Activated CD8-positive, alpha-beta memory T cell treated with anti-CD3 and anti-CD28 coated beads, Interleukin-2, amount 50 U/mL, for 4 hours (primary cell): ENCODE measurements around the gene LIMA1.
"Not testable (repeated sequence)": the region's sequence is repeated elsewhere in the genome, so short reads cannot be mapped to it uniquely, and the experiment has no call there.

ENCODE experiments used
- DNase-seq: peaks from one replicate; pipeline ENCODE4 v3.0.0-alpha.2; 2020

Gene LIMA1

DNA sequence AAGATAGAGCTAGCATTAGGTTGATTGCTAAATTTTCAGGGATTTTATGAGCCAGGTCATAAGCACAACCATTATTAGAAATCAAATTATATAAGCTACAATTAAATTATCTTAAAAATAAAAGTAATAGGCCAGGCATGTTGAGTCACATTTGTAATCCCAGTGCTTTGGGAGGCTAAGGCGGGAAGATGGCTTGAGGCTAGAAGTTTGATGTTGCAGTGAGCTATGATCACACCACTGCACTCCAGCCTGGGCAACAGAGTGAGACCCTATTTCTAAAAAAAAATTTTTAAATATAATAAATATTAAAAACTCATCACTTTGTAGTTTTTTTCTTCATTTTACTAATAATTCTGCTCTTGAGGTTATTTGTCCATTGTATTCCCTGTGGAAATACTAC, 1.9 kb upstream of the LIMA1 start:
- DNase-seq, result no peak

DNA sequence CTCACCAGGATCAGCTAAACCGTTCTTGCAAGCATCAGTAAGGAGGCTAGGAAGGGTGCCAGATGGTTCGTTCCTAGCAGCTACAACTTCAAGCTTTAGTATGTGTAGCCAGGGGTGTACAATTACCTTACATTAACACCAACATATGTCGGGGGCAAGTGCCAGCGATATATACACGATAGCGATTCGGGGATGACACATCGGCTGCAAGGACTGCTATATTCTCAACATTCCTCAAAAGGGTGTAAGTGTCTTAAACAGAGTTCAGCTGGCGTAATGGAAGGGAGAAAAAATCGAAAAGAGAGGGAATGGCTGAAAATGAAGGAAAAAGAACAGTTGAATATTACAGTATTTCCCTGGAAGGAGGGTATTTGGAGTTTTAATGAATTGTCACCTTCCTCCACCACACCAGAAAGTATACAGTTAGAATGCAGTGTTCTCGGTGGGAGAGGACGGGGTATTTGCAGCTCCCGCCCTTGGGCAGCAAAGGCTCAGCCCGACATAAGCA, 545 bp downstream of the LIMA1 start:
- no peak for DNase-seq

DNA sequence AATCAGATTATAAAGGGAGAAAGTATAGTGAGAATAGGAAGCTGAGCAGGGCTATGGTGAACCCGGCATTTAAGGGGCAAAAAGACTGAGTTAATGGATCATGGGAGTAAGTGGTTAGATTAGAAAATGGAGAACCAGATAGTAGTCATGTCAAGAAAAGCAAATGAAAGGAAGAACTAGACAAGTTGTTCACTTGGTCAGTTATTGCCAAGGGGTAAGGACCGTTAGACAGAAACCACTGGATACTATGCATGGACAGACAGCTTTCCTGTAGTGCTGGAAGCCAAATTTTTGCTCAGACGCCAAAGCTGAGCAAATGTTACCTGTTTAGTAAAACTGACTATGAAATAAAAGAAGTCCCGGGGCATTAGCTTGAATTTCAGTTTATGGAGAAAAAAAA, 3.8 kb downstream of the LIMA1 start:
- no peak for DNase-seq

DNA sequence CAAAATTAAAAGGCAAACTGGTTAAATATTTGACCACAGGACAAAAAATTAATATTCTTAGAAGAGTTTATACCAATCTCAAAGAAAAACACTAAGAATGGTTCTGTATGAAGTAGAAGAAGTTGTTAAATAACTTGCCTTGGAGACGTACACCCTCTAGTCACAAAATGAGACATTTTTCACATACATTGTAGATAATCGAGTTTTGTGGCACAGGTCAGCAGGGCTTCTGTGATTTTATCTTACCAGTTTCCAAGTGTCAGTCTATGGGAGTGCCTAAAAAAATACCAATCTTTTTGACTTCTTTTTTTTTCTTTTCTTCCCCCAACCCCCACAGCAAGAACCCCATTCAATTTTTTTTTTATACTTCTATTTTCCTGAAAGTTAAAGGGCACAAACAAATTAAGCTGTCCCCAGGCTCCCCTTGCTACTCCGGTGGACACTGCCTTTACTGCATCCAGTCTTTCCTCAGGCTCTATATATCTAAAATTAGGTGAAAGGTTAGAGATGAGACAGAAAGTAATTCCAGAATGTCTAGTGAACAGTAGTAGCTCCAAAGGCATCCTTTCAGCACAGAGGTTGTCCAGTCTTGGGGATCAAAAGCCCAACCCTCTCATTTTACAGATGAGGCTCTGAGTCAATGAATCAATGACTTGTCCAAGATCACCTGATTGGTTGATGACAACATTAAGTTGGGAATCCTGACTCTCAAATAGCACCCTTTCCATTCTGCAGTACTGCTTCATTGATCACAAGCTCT, 6.2 kb downstream of the LIMA1 start:
- no peak for DNase-seq

DNA sequence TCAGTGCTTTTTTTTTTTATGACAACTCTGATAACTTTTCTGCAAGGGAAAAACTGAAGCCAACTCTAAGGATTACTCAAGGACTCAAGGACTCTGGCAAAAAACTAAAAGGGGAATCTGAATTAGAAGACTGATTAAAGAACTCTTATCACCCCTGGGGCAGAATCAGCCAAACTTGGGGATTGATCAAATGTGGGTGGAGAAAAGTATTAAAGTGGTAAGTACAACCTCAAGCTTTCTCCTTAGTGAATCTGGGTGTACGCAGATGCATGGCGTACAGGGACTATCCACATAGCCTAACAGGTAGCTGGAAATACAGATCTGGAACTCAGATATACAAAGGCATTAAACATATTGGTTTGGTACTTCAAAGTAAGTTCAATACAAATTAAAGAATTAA, 7.3 kb downstream of the LIMA1 start:
- DNase-seq, result no peak

DNA sequence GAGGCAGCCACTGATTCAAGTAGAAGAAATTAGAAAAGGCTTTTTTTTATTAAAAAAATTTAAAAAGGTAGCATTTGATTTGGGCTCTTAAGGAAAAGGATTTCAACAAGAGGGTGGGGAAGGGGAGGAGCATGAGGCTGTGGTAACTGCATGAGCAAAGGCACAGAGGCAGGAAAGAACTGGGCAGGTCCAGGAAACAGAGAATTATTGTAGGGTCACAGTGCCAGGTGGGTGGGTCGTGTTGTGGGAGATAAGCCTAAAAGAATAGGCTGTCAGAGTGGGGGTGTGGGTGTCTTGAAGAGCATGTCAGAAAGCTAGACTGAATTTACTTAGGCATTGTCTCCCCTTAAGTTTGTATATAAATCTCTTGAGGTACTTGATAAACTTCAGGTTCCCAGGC, 7.8 kb downstream of the LIMA1 start:
- DNase-seq, result no peak

DNA sequence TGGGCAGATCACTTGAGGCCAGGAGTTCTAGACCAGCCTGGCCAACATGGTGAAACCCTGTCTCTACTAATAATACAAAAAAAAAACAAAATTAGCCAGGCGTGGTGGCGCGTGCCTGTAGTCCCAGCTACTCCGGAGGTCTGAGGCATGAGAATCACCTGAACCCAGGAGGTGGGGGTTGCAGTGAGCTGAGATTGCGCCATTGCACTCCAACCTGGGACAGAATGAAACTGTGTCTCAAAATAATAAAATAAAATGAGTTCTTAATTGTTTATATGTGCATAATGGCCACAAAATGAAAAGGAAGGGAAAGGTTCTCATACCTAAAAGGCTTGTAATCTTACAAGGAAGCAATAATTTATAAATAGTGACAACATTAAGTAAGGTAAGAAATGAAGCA, 8.2 kb downstream of the LIMA1 start:
- not testable (repeated sequence) for DNase-seq

DNA sequence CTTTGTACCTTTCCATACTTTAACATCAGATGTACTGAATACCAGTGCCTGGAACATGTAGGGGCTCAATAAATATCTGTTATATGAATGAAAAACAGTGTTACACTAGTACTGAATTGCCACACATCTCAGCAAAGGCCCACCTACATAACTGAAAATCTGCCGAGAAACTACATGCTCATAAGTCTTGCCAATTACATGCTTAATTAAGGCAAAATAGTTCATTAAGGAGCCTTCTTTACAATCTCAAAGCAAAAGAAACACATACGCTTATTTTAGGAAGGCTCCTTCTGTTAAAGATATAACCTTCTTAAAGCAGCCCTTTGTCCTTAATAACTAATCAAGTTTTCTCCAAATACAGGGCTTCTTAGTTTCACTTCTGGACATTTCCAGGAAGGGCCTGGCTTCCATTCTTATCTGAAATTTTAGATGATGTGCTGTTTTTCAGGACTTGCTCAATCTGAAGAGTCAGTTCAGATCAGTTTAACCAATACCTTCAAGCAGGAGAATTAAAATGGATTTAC, 11.5 kb downstream of the LIMA1 start:
- no peak for DNase-seq

DNA sequence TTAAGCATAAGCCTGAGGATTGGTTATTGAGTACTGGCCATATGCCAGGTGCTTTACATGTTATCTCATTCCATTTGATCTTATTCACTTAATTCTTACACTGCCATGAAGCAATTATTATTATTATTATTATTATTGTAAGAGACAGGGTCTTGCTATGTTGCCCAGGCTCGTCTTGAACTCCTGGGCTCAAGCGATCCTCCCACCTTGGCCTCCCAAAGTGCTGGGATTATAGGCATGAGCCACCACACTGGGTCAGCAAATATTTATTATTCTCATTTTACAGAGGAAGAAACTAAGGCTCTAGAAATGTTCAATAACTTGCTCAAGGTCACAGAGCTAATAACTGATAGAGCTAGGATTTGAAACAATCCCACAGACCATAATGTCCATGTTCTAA, 14.8 kb downstream of the LIMA1 start:
- no peak for DNase-seq

DNA sequence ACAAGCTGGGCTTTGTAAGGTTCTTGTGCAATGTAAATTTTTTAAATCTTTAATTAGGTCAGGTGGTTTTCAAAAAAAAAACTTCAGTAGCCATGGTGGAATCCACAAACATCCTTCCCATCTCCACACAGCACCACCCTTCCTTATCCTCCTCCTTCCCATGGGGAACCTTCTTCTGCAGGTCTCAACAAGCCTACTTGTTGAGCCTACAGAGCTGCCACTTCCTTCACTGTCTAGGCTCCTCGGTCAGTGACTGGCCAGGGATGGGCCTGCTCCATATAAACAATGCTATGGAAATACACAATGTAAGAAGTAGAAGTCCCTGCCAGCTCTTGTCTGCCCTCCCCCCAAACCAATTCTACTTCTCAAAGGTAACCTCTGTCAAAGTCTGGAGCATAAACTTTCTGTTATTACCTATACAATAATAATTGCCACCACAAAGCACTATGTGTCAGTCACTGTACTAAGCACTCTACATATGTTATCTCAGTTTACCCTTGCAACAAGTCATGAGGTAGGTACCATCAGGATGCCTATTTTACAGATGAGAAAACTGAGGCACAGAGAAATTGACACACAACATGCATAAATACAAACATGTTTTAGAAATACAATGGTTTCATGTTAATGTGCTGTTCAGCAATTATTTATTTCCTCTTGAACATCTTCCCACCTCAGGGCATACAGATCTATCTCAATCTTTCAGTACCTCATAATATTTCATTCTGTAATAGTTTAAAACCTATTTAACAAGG, 17.4 kb downstream of the LIMA1 start:
- no peak for DNase-seq

DNA sequence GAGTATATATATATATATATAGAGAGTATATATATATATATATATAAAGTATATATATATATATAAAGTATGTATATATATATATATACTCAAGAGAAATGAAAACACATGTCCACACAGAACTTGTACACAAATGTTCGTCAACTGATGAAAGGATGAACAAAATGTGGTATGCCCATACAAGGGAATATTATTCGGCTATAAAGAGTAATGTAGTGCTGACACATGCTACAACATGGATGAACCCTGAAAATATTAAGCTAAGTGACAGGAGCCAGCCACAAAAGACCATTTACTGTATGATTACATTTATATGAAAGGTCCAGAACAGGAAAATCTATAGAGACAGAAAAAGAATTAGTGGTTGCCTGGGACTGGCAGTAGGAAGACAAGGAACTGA, 19.5 kb downstream of the LIMA1 start:
- no peak for DNase-seq

DNA sequence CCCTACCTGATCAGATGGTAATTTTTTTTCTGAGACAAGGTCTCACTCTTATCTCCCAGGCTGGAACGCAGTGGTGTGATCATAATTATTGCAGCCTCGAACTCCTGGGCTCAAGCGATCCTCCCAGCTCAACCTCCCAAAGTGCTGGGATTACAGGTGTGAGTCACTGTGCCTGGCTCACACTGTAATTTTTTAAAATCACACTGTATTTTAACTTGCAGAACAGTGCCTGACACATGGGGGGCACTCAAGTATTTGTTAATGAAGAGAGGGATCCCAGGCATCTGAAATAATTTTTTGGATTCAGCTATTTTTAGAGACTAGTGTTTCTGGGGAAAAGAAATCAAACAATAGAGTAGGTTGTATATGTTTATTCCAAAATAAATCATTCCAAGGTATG, 21.7 kb downstream of the LIMA1 start:
- no peak for DNase-seq

DNA sequence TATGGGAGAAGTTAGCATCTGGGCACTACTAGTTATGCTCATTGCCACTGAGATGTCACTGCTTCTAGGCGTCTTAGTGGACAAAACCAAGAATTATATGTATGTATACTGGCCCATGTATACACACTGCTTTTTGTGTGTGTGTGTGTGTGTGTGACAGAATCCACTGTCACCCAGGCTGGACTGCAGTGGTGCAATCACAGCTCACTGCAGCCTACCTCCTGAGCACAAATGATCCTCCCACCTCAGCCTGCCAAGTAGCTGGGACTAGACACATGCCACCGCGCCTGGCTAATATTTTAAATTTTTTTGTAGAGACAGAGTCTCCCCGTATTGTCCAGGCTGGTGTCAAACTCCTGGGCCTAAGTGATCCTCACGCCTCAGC, 25.2 kb downstream of the LIMA1 start:
- no peak for DNase-seq

DNA sequence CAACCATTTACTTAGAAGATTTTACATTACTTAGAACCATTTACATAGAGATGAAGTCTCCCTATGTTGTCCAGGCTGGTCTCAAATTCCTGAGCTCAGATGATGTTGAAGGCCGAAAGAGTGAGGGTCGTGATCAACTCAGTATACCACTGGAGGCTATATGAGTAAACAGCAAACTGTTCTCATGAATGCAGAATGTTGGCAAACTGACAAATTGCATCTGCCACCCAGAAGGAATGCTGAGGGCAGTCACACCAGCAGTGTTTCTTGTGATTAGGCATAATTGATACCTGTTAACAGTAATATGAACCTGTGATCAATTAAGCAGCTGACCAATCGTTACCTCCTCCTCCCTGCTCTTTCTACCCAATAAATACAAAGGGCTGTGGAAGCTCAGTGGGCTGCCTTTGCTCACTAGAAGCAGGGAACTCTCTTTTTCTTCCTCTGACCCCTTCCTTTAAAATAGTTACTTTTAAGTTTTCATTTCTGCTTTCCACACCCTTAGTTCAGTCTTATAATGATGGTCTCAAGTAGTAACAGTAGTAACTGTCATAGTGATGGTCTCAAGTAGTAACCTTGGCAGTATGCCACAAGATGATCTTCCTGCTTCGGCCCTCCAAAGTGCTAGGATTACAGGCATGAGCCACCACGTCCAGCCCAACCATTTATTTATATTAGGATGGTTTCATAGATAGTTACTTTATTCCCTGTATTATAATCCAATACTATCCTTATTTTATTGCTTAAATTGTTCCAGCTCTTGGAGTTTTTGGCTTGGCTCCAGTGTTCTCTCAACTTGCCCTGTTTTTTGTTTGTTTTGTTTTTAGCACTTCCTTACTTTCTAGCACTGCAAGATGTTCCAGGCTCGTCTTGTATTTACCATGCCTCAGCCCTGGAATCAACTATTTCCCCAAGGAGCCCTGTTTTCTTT, 25.8 kb downstream of the LIMA1 start:
- no peak for DNase-seq

DNA sequence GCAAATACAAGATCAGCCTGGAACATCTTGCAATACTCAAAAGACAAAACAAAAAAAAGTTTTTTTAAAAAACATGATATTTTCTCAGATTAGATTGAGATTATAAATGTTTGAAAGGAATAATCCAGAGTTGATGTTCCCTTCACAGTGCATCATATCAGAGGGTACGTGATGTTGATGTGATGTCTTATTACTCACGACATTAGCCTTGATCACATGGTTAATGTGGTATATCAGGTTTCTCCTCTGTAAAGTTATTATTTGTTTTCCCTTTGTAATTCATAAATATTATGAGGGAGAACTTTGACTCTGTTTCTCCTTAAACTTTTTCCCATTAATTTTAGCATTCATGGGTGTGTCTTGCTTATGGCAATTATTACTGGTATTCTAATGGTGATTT, 26.6 kb downstream of the LIMA1 start:
- DNase-seq, result no peak

DNA sequence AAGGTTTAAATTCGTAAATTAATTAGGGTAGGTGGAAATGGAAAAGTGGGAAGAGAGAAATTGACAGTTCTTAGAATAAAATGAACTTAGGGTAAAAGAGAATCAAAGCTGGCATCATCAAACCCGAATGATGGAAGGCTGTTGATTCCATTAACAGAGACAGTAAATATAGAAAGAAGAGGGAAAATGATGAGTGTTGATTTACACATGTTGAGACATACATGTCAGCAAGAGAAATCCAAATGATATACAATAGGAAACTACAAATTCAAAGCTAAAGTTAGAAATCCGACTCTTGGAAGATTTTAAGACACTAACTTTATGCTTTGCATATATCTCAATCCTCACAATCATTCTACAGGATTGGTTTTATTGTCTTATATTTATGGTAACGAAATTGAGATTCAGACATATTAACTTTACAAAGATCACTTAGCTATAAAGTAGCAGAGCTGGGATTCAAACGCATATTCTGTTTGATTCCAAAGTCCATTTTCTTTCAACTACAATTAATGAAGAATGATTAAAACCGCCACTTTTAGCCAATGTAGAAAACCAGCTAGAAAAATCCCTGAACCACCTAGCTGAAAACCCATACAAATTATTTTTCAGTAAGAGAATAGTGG, 30.2 kb downstream of the LIMA1 start:
- DNase-seq, result no peak

DNA sequence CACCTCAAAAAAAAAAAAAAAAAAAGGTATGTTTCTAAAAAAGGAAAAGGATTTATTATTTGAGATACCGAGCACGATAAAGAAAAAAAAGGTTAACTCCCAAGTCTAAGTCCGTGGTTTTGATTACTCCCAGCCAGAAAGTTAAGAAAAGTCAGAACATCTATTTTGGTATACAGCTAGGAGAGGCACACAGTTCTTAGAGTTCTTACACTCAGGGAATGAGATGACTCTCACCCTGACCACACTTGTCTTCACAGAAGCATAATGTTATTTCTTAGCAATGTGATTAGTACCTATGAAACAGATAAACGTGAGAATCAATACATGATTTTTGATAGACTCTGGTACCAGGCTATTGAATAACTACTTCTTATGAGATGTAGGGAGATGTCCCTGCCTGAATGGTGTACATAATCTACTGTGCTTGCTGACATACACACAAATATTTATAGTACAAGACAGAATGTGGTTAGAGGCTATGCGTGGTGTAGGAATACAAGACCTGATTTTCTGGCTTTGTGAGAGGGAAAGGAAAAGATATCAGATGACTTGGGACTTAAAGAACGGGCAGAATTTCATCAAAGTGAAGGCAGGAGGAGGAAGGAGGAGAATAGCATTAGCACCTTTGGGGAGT, 31.6 kb downstream of the LIMA1 start:
- no peak for DNase-seq

DNA sequence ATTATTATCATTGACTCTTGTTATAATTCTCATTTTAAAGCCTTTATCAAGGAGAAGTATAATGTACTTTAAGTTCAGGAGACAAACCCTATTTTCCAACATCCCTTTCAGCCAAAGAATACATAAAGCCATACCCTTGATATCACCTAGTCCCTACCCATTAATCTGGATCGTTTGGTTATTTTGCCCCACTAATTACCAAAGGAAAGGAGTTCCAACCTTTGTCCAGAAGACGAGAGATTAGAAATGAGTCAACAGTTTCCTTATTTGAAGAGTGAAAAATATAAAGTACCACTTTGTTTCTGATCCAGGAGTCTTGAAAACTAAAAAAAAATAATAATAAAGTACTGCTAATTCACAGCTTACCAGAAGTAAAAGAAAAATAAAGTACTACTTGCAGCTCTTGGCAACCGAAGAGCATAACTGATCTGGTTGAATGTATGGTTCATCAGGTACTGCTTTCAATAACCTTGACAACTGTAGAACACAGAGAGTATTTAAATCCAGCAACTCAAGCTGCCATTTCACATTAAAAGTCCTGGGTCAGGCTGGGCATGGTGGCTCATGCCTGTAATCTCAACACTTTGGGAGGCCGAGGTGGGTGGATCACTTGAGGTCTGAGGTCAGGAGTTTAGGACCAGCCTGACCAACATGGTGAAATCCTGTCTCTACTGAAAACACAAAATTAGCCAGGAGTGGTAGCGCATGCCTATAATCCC, 33.7 kb downstream of the LIMA1 start:
- no peak for DNase-seq

DNA sequence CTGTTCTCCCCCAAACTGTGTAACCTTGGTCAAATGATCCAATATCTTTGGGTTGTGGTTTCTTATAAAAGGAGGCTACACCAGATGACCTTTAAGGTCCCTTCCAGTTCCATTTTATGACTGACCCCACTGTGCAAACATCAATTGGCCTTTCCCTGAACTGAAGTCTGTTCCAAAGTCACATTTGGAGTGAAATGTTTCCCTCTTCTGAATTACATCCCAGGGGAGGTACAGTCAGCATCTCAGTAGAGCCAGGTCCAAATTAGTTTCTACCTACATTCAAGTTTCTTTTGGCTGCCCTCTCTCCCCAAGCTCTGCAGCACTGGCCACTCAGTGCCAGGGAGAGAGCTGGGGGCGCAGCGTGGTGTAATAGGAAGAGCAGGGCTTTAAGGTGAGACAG, 34.4 kb downstream of the LIMA1 start:
- DNase-seq, result no peak

DNA sequence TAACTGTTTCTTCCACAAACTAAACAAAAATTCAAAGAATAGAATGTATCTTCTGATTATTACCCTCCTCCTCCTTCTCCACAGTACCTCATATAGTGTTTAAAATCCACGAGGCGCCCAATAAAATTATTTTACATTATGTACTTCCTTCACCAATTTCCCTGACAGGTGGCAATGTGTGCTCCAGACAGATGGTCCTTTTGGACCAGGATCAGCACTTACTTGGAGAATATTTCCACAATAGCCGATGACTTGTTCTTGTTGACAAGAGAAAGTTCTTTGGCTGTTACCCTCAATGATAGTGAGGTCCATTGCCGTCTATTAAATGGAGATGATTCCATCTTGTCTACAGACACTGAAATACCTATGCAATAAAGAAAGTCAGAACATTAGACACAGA, 34.9 kb downstream of the LIMA1 start:
- DNase-seq, result no peak

DNA sequence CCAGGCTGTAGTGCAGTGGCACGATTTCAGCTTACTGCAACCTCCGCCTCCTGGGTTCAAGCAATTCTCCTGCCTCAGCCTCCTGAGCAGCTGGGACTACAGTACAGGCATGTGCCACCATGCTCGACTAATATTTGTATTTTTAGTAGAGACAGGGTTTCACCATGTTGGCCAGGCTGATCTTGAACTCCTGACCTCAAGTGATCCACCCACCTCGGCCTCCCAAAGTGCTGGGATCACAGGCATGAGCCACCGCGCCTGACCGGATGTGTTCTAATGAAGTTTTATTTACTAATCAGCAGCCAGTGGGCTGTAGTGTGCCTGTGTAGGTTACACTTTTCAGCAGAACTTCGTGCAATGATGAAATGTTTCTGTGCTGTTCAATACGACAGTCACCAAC, 35.7 kb downstream of the LIMA1 start:
- DNase-seq, result not testable (repeated sequence)
